A549 (cell line): ENCODE measurements around the gene CERS4. TPM values are rescaled to one million over a fixed set of nuclear protein-coding genes. Genes with fewer than 3 reads are reported as not detected.
"Not testable (repeated sequence)": the region's sequence is repeated elsewhere in the genome, so short reads cannot be mapped to it uniquely, and the experiment has no call there.

Experiments
- ATAC-seq, 2 experiments: fragments of 200-7000 bp in 1 of 2; fragments of >200 bp in 1 of 2; cut with Nextera tagmentation in 1 of 2; cut with Tn5 transposase in 1 of 2; 3 replicates each; pipeline versions ENCODE4 v1.8.0 to v1.9.1; 2018 to 2020; ENCODE audit warnings: mild to moderate bottlenecking in 1 of 2, moderate library complexity in 1 of 2
- CTCF ChIA-PET: fragments of 300-600 bp; sonication (Branson Sonifier 250); formaldehyde crosslinking; extraction: SDS; loops from one replicate; lab custom pipeline; 2021; ENCODE audit warnings: antibody characterized with exemption, inconsistent platforms; lab: Yijun Ruan, JAX
- POLR2A ChIA-PET: fragments of 350-600 bp; formaldehyde crosslinking; extraction: SDS; loops from one replicate; lab custom pipeline; 2021; ENCODE audit warnings: antibody characterized with exemption, inconsistent platforms; lab: Yijun Ruan, JAX
- DNase-seq, 2 experiments: peaks; one replicate each; pipeline versions ENCODE4 v3.0.0 to v3.0.0-alpha.2; 2011 to 2016; ENCODE audit warnings: low read depth in 1 of 2, low spot score in 1 of 2
- FAIRE-seq: peaks from 2 replicates; lab custom pipeline; 2011; peaks lifted over from hg19 to GRCh38; lab: Jason Lieb, UNC
- H3K27ac ChIP-seq, 2 experiments: fragments of >200 bp; sonication (Bioruptor Twin); formaldehyde crosslinking; 3 replicates each; pipeline ENCODE4 v1.5.1; 2016 to 2017
- H3K4me1 ChIP-seq: fragments of >200 bp; sonication (Bioruptor Twin); formaldehyde crosslinking; 3 replicates; pipeline ENCODE4 v1.6.1; 2016
- H3K4me2 ChIP-seq: fragments of >200 bp; sonication (Bioruptor Twin); formaldehyde crosslinking; 3 replicates; pipeline ENCODE4 v1.6.1; 2016
- H3K4me3 ChIP-seq: fragments of >200 bp; sonication (Bioruptor Twin); formaldehyde crosslinking; 3 replicates; pipeline ENCODE4 v1.5.1; 2016
- H3K9me3 ChIP-seq: fragments of >200 bp; sonication (Bioruptor Twin); formaldehyde crosslinking; 3 replicates; pipeline ENCODE4 v1.6.1; 2016
- BHLHE40 ChIP-seq: IDR thresholded peaks from 2 replicates; pipeline ENCODE4 v1.6.1; 2012; ENCODE audit warnings: low read depth, low read length, inconsistent platforms
- CBX2 ChIP-seq: fragments of 200-600 bp; sonication (generic); IDR thresholded peaks from 2 replicates; pipeline ENCODE4 v1.6.1; 2016; ENCODE audit warnings: low read depth, mild to moderate bottlenecking, borderline replicate concordance
- CHD2 ChIP-seq: fragments of 150-350 bp; IDR thresholded peaks from 2 replicates; pipeline ENCODE4 v1.6.1; 2014; ENCODE audit warnings: low read length; ENCODE audit not compliant: partially characterized antibody
- EHMT2 ChIP-seq: fragments of 200-600 bp; sonication (generic); IDR thresholded peaks from 2 replicates; pipeline ENCODE4 v1.6.1; 2016; ENCODE audit warnings: antibody characterized with exemption, low read depth, mild to moderate bottlenecking, moderate library complexity
- EP300 ChIP-seq, 2 experiments: fragments of >200 bp; sonication (Bioruptor Twin); formaldehyde crosslinking; IDR thresholded peaks; 2 replicates in 1 of 2; 3 replicates in 1 of 2; pipeline ENCODE4 v1.6.1; 2016 to 2017
- FOSB ChIP-seq: fragments of 250-450 bp; sonication (Bioruptor Pico); IDR thresholded peaks from 2 replicates; pipeline ENCODE4 v1.5.0; 2020; ENCODE audit warnings: mild to moderate bottlenecking, moderate library complexity
- HDAC2 ChIP-seq: fragments of 200-600 bp; sonication (generic); IDR thresholded peaks from 2 replicates; pipeline ENCODE4 v1.6.1; 2016
- HOXA7 ChIP-seq: fragments of 250-450 bp; sonication (Bioruptor Pico); IDR thresholded peaks from 2 replicates; pipeline ENCODE4 v1.5.0; 2020; ENCODE audit warnings: mild to moderate bottlenecking, moderate library complexity
- HOXB5 ChIP-seq: fragments of 250-450 bp; sonication (Bioruptor Pico); IDR thresholded peaks from 2 replicates; pipeline ENCODE4 v1.5.0; 2020; ENCODE audit warnings: mild to moderate bottlenecking, moderate library complexity
- TFCP2L1 ChIP-seq: fragments of 250-450 bp; sonication (Bioruptor Pico); IDR thresholded peaks from 2 replicates; pipeline ENCODE4 v1.5.0; 2021; ENCODE audit warnings: mild to moderate bottlenecking
- ZC3H11A ChIP-seq: fragments of 450-650 bp; IDR thresholded peaks from 2 replicates; pipeline ENCODE4 v1.6.1; 2014; ENCODE audit warnings: antibody characterized with exemption, mild to moderate bottlenecking
- ZFP36 ChIP-seq: fragments of 450-650 bp; IDR thresholded peaks from 2 replicates; pipeline ENCODE4 v1.6.1; 2014; ENCODE audit warnings: borderline replicate concordance; ENCODE audit not compliant: partially characterized antibody
- ZNF302 ChIP-seq: fragments of 250-450 bp; sonication (Bioruptor Pico); IDR thresholded peaks from 2 replicates; pipeline ENCODE4 v1.9.0; 2021; ENCODE audit warnings: inconsistent platforms, mild to moderate bottlenecking, moderate library complexity
- WGBS: methylation state at CpG from one replicate; pipeline ENCODE4 v1.1.6; 2017; ENCODE audit errors: missing lambda C conversion rate; 5-methylcytosine and 5-hydroxymethylcytosine counted together
- polyA plus RNA-seq, 4 experiments: library from polyadenylated mRNA; depleted of rRNA in 3 of 4; stranded (reverse); fragments of >200 nt; fragmentation: RNase III in 1 of 4; extraction: RNeasy Plus Mini Kit Qiagen cat#74134 plus additional on column Dnase treatment in 1 of 4; gene quantifications; 2 replicates in 3 of 4; 3 replicates in 1 of 4; pipeline ENCODE4 v1.2.3, GENCODE V29; 2011 to 2017
- TF ChIP-seq, protein P1 (sequence below): IDR thresholded peaks from 2 replicates; pipeline ENCODE4 v1.6.1; 2012
- TF ChIP-seq, protein P2 (sequence below): fragments of 450-650 bp; IDR thresholded peaks from 2 replicates; pipeline ENCODE4 v1.6.1; 2014; ENCODE audit warnings: antibody characterized with exemption
- TF ChIP-seq, protein P3 (sequence below): fragments of >200 bp; sonication (Bioruptor Twin); formaldehyde crosslinking; IDR thresholded peaks from 3 replicates; pipeline ENCODE4 v1.5.1; 2016
- TF ChIP-seq, protein P4 (sequence below): fragments of 250-450 bp; sonication (Bioruptor Pico); IDR thresholded peaks from 2 replicates; pipeline ENCODE4 v1.5.0; 2021; ENCODE audit warnings: mild to moderate bottlenecking, moderate library complexity, borderline replicate concordance
- TF ChIP-seq, protein P5 (sequence below): fragments of 250-450 bp; sonication (Bioruptor Pico); IDR thresholded peaks from 2 replicates; pipeline ENCODE4 v1.5.0; 2020; ENCODE audit warnings: low read depth, mild to moderate bottlenecking, moderate library complexity

Gene CERS4
- polyA plus RNA-seq, 2 of the 4 experiments (the other 2 are of a cell fraction), result 2.1 to 5.0 TPM

DNA sequence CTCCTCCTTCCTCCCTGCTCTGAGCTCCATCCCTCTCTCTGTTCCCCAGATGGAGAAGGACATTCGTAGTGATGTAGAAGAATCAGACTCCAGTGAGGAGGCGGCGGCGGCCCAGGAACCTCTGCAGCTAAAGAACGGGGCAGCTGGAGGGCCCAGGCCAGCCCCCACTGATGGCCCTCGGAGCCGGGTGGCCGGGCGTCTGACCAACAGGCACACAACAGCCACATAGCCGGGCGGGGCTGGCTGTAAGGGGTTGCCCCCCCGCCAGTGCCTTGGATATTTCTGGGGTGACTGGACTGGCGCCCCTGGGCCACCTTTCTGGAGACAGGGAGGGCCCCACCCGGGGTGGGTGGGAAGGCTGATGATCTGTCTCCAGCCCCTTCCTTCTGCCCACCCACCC, 52.7 kb downstream of the CERS4 start (continued):
- TF ChIP-seq EP300 (IDR thresholded peaks at IDR 0.05) (no peak), HOXB5 (CRISPR knock-in tag) (no peak), EHMT2 (no peak), ZNF302 (CRISPR knock-in tag) (no peak)
- TF ChIP-seq, protein P1, sequence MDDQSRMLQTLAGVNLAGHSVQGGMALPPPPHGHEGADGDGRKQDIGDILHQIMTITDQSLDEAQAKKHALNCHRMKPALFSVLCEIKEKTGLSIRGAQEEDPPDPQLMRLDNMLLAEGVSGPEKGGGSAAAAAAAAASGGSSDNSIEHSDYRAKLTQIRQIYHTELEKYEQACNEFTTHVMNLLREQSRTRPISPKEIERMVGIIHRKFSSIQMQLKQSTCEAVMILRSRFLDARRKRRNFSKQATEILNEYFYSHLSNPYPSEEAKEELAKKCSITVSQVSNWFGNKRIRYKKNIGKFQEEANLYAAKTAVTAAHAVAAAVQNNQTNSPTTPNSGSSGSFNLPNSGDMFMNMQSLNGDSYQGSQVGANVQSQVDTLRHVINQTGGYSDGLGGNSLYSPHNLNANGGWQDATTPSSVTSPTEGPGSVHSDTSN, result no peak

DNA sequence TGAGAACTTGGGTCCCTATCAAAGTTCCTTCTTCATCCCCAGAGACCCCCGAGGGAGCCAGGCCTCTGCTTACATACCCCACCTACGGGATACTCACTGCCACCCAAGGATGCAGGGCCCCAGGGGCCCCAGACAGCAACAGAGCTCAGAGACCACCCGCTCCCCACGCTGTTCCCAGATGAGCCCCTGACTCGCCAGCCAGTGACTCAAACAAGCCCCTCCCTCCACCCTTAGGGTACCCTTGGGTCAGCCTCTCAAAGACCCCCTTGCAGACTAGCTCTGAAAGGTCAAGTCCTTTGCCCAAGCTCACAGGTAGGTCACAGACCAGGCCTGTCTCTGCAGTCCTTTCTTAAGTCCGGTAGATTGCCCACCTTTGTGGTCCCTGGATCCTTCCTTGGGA, 53.3 kb downstream of the CERS4 start:
- no peaks in the 10 kb centered on the region for H3K9me3 ChIP-seq

DNA sequence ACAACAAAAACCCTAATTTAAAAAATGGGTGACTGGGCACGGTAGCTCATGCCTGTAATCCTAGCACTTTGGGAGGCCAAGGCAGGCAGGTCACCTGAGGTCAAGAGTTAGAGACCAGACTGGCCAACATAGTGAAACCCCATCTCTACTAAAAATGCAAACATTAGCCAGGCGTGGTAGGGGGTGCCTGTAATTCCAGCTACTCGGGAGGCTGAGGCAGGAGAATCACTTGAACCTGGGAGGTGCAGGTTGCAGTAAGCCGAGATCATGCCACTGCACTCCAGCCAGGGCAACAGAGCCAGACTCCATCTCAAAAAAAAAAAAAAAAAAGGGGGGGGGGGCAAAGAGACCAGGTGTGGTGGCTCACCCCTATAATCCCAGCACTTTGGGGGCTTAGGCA, 55.1 kb downstream of the CERS4 start:
- H3K4me3 ChIP-seq, DNase-seq, H3K27ac ChIP-seq, H3K4me2 ChIP-seq, H3K4me1 ChIP-seq, POLR2A ChIA-PET, FAIRE-seq, H3K9me3 ChIP-seq, ATAC-seq: not testable (repeated sequence)
- CTCF ChIA-PET, result interaction anchor here (1.2 kb wide), 1 partner anchor 315 kb away, joined by 3 read pairs; no protein-coding TSS in a partner anchor
- WGBS, result 57% methylated on average over 4 of the region's 4 CpGs

More for the DNA sequence above, 53.3 kb downstream of the CERS4 start:
- H3K4me1 ChIP-seq, result no peaks in the 10 kb centered on the region
- H3K4me3 ChIP-seq, result no peak overlapping the region
- POLR2A ChIA-PET, result no interaction called here
- H3K27ac ChIP-seq, result no peak overlapping the region
- TF ChIP-seq, protein P2, sequence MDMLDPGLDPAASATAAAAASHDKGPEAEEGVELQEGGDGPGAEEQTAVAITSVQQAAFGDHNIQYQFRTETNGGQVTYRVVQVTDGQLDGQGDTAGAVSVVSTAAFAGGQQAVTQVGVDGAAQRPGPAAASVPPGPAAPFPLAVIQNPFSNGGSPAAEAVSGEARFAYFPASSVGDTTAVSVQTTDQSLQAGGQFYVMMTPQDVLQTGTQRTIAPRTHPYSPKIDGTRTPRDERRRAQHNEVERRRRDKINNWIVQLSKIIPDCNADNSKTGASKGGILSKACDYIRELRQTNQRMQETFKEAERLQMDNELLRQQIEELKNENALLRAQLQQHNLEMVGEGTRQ, result no peak
- TF ChIP-seq, protein P3, sequence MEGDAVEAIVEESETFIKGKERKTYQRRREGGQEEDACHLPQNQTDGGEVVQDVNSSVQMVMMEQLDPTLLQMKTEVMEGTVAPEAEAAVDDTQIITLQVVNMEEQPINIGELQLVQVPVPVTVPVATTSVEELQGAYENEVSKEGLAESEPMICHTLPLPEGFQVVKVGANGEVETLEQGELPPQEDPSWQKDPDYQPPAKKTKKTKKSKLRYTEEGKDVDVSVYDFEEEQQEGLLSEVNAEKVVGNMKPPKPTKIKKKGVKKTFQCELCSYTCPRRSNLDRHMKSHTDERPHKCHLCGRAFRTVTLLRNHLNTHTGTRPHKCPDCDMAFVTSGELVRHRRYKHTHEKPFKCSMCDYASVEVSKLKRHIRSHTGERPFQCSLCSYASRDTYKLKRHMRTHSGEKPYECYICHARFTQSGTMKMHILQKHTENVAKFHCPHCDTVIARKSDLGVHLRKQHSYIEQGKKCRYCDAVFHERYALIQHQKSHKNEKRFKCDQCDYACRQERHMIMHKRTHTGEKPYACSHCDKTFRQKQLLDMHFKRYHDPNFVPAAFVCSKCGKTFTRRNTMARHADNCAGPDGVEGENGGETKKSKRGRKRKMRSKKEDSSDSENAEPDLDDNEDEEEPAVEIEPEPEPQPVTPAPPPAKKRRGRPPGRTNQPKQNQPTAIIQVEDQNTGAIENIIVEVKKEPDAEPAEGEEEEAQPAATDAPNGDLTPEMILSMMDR, result no peak
- TF ChIP-seq CBX2, result no peak
- FAIRE-seq, result no peak
- CTCF ChIA-PET, result interaction anchor here (1.6 to 2.5 kb wide), 2 partner anchors 9 to 10 kb away, joined by 4 to 7 read pairs; no protein-coding TSS in a partner anchor
- no peak for DNase-seq
- ATAC-seq, result no peak
- H3K4me2 ChIP-seq, result no peak overlapping the region
- WGBS, result 87% methylated on average over 6 of the region's 6 CpGs

DNA sequence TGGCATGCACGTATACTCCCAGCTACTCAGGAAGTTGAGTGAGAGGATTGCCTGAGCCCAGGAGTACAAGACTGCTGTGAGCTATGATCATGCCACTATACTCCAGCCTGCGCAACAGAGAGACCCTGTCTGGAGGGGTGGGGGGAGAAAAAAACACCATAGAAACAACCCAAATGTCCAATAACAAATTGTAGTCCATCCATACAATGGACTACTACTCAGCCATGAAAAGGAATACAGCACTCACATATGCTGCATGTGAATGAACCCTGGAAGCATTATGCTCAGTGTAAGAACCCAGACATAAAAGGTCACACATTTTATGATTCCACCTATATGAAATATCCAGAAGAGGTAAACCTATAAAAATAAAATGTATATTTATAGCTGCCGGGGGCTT, 56.7 kb downstream of the CERS4 start:
- CTCF ChIA-PET, result interaction anchor here (0.5 to 1.3 kb wide), 4 partner anchors 12 to 1053 kb away, joined by 3 read pairs; no protein-coding TSS in a partner anchor
- TF ChIP-seq HOXA7 (no peak), BHLHE40 (no peak), TFCP2L1 (no peak), EP300 (IDR thresholded peaks at IDR 0.05) (no peak), ZC3H11A (no peak), FOSB (CRISPR knock-in tag) (no peak), EHMT2 (no peak), CHD2 (no peak), ZFP36 (no peak), HDAC2 (no peak)
- TF ChIP-seq, protein P4, sequence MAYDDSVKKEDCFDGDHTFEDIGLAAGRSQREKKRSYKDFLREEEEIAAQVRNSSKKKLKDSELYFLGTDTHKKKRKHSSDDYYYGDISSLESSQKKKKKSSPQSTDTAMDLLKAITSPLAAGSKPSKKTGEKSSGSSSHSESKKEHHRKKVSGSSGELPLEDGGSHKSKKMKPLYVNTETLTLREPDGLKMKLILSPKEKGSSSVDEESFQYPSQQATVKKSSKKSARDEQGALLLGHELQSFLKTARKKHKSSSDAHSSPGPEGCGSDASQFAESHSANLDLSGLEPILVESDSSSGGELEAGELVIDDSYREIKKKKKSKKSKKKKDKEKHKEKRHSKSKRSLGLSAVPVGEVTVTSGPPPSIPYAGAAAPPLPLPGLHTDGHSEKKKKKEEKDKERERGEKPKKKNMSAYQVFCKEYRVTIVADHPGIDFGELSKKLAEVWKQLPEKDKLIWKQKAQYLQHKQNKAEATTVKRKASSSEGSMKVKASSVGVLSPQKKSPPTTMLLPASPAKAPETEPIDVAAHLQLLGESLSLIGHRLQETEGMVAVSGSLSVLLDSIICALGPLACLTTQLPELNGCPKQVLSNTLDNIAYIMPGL (CRISPR knock-in tag), result no peak
- TF ChIP-seq, protein P5, sequence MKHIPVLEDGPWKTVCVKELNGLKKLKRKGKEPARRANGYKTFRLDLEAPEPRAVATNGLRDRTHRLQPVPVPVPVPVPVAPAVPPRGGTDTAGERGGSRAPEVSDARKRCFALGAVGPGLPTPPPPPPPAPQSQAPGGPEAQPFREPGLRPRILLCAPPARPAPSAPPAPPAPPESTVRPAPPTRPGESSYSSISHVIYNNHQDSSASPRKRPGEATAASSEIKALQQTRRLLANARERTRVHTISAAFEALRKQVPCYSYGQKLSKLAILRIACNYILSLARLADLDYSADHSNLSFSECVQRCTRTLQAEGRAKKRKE (CRISPR knock-in tag), result no peak
- TF ChIP-seq, protein P3, result no peak

More for the DNA sequence above, 56.7 kb downstream of the CERS4 start:
- H3K4me1 ChIP-seq, result 0 out of 3 replicates have a peak, but pooled peaks cover 2% of the 10 kb centered on the region
- H3K9me3 ChIP-seq, result no peaks in the 10 kb centered on the region
- WGBS, result 67% methylated on average over 3 of the region's 3 CpGs
- POLR2A ChIA-PET, result no interaction called here
- no peak overlapping the region for H3K27ac ChIP-seq
- no peak overlapping the region for H3K4me3 ChIP-seq
- ATAC-seq (no peak), DNase-seq (no peak), FAIRE-seq (no peak)
- no peak overlapping the region for H3K4me2 ChIP-seq
